Measurements from ENCODE around the gene TRIM71. TPM values are rescaled to one million over a fixed set of nuclear protein-coding genes. Genes with fewer than 3 reads are reported as not detected.

TRIM71 gene
- total RNA-seq, 2 donors from 2014 or later: not detected

DNA sequence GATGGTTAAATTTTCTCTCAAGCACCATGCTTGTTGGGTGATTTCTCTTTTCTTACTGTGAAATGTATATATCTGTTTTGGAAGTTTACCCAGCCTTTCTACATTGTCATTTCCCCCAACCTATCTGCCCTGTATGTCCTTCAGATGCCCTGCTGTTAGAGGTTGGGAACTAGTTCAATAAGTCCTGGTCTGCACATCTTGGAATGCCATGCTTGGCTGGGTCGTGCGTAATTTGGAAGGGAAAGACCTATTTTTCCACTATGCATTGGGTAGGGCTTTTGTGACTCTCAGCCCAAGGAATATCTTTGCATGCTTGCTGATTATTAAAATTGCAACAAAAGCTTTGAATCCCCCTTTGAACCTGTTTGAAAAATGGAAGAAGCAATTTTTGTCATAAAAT is 63.8 kb downstream of the TRIM71 start:
- TF ChIP-seq, protein P1, sequence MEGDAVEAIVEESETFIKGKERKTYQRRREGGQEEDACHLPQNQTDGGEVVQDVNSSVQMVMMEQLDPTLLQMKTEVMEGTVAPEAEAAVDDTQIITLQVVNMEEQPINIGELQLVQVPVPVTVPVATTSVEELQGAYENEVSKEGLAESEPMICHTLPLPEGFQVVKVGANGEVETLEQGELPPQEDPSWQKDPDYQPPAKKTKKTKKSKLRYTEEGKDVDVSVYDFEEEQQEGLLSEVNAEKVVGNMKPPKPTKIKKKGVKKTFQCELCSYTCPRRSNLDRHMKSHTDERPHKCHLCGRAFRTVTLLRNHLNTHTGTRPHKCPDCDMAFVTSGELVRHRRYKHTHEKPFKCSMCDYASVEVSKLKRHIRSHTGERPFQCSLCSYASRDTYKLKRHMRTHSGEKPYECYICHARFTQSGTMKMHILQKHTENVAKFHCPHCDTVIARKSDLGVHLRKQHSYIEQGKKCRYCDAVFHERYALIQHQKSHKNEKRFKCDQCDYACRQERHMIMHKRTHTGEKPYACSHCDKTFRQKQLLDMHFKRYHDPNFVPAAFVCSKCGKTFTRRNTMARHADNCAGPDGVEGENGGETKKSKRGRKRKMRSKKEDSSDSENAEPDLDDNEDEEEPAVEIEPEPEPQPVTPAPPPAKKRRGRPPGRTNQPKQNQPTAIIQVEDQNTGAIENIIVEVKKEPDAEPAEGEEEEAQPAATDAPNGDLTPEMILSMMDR (IDR thresholded peaks at IDR 0.05): no peak
- Histone ChIP-seq H3K9me3 (no peaks in the 10 kb centered on the region), H3K4me3 (no peak overlapping the region), H3K27me3 (replicated peaks; ENCODE audit: insufficient read depth) (no peaks in the 10 kb centered on the region), H3K4me1 (ENCODE audit: control insufficient read depth in 1 of 2, low read depth in 2 of 2) (no peaks in the 10 kb centered on the region), H3K27ac (no peak overlapping the region), H3K36me3 (no peaks in the 10 kb centered on the region)
- DNase-seq (ENCODE audit: low spot score) (no peak), ATAC-seq (ENCODE audit: insufficient number of reproducible peaks, low FRiP score, low read depth) (no peak)

DNA sequence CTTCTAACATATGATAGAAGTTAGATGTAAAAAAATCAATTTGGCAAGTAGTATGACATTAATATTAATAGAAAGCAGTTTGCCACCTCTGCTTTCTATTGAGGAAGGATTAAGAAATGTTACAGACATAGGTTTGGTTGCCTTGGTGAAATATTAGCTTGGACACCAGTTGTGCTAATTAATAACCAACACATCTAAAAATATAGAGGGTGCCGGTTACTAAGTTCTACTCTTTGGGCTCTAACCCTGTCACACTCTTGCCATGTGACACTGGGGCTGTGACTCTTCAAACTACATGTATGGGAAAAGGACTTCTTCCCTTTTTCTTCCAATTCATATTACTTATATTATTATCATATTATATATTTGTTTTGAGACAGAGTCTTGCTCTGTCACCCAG is 64.4 kb downstream of the TRIM71 start:
- Histone ChIP-seq H3K4me3 (no peak overlapping the region), H3K27ac (no peak overlapping the region), H3K4me1 (ENCODE audit: control insufficient read depth in 1 of 2, low read depth in 2 of 2) (no peaks in the 10 kb centered on the region), H3K36me3 (no peaks in the 10 kb centered on the region), H3K9me3 (no peaks in the 10 kb centered on the region), H3K27me3 (replicated peaks; ENCODE audit: insufficient read depth) (no peaks in the 10 kb centered on the region)
- TF ChIP-seq, protein P1 (IDR thresholded peaks at IDR 0.05): no peak
- no peak for DNase-seq (ENCODE audit: low spot score)
- no peak for ATAC-seq (ENCODE audit: insufficient number of reproducible peaks, low FRiP score, low read depth)

GRCh38 chr3:32882603-32883025 is 64.8 kb downstream of the TRIM71 start:
- DNase-seq (ENCODE audit: low spot score): no peak
- TF ChIP-seq, protein P1 (IDR thresholded peaks at IDR 0.05): no peak
- no peak overlapping the region for H3K27ac ChIP-seq
- no peaks in the 10 kb centered on the region for H3K4me1 ChIP-seq (ENCODE audit: control insufficient read depth in 1 of 2, low read depth in 2 of 2)
- no peak overlapping the region for H3K4me3 ChIP-seq
- no peaks in the 10 kb centered on the region for H3K27me3 ChIP-seq (replicated peaks; ENCODE audit: insufficient read depth)
- H3K9me3 ChIP-seq: no peaks in the 10 kb centered on the region
- ATAC-seq (ENCODE audit: insufficient number of reproducible peaks, low FRiP score, low read depth): no peak
- no peaks in the 10 kb centered on the region for H3K36me3 ChIP-seq

DNA sequence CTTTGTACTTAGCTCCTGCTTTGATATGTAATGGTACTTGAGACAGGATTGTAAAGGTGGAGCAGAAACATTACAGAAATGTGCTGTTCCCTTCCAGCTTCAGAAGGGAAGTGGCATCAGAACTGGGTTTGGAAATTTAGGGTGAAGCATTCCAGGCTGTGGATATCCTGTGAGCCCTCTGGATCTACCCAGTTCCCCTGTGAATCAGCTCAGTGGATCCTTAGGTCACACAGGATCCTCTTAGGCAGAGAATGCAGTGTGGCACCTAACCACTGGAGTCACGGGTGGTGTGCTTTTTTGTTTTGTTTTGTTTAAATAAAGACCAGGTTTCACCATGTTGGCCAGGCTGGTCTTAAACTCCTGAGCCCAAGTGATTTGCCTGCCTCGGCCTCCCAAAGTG is 66.0 kb downstream of the TRIM71 start:
- Histone ChIP-seq H3K4me1 (ENCODE audit: control insufficient read depth in 1 of 2, low read depth in 2 of 2) (no peaks in the 10 kb centered on the region), H3K27ac (no peak overlapping the region), H3K36me3 (no peaks in the 10 kb centered on the region), H3K9me3 (no peaks in the 10 kb centered on the region), H3K27me3 (replicated peaks; ENCODE audit: insufficient read depth) (no peaks in the 10 kb centered on the region), H3K4me3 (no peak overlapping the region)
- DNase-seq (ENCODE audit: low spot score): no peak
- no peak for ATAC-seq (ENCODE audit: insufficient number of reproducible peaks, low FRiP score, low read depth)
- TF ChIP-seq, protein P1 (IDR thresholded peaks at IDR 0.05): no peak

DNA sequence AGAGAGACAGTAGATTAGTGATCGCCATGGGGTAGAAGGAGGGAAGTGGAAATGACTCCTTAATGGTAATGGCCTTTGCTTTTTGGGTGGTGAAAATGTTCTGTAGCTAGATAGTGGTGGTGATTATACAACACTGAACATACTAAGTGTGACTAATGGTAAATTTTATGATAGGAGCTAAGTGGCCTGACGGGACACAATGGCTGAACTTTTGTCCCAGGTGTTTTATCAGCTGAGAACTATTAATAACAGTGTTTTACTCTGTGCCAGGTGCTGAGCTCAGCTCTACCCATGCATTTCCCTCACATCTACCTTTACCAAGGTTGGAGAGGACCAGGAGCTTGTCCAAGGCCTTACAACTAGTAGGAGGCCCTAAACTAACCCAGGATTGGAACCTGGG is 66.8 kb downstream of the TRIM71 start:
- DNase-seq (ENCODE audit: low spot score): no peak
- no peak overlapping the region for H3K4me3 ChIP-seq
- no peaks in the 10 kb centered on the region for H3K9me3 ChIP-seq
- ATAC-seq (ENCODE audit: insufficient number of reproducible peaks, low FRiP score, low read depth): no peak
- H3K36me3 ChIP-seq: no peaks in the 10 kb centered on the region
- H3K27me3 ChIP-seq (replicated peaks; ENCODE audit: insufficient read depth): no peaks in the 10 kb centered on the region
- TF ChIP-seq, protein P1 (IDR thresholded peaks at IDR 0.05): no peak
- H3K4me1 ChIP-seq (ENCODE audit: control insufficient read depth in 1 of 2, low read depth in 2 of 2): no peaks in the 10 kb centered on the region
- H3K27ac ChIP-seq: no peak overlapping the region
